Upper lobe of right lung (tissue), 1 donor: ENCODE measurements around the gene ZSCAN26. TPM values are rescaled to one million over a fixed set of nuclear protein-coding genes. Genes with fewer than 3 reads are reported as not detected.

ENCODE experiments used
- ATAC-seq: fragments of 200-7000 bp; cut with Tn5 transposase; one replicate; pipeline ENCODE4 v1.9.1; 2020; ENCODE audit warnings: mild to moderate bottlenecking, moderate library complexity
- DNase-seq: peaks from one replicate; pipeline ENCODE4 v3.0.0-alpha.2; 2020
- H3K27ac ChIP-seq: fragments of 200-600 bp; one replicate; pipeline ENCODE4 v1.8.0; 2022
- H3K27me3 ChIP-seq: fragments of 200-600 bp; one replicate; pipeline ENCODE4 v1.8.0; 2022; ENCODE audit warnings: mild to moderate bottlenecking
- H3K36me3 ChIP-seq: fragments of 200-600 bp; one replicate; pipeline ENCODE4 v1.8.0; 2022
- H3K4me1 ChIP-seq: fragments of 200-600 bp; one replicate; pipeline ENCODE4 v1.8.0; 2022
- H3K4me3 ChIP-seq: fragments of 200-600 bp; one replicate; pipeline ENCODE4 v1.8.0; 2022; ENCODE audit warnings: mild to moderate bottlenecking
- H3K9me3 ChIP-seq: fragments of 200-600 bp; one replicate; pipeline ENCODE4 v1.8.0; 2022
- CTCF ChIP-seq: fragments of 200-600 bp; IDR thresholded peaks from one replicate; pipeline ENCODE4 v1.8.0; 2022; ENCODE audit warnings: antibody characterized with exemption
- intact Hi-C: fragments of 100-400 bp; cut with DNase I; formaldehyde crosslinking; loops from one replicate; pipeline ENCODE4 v1.11.0; 2022
- total RNA-seq: library from RNA; stranded (reverse); fragmentation: NEBNext Ultra II Directional; extraction: Animal tissue kit (Norgen Biotek cat#: 25700); gene quantifications from one replicate; pipeline ENCODE4 v1.2.1, GENCODE V29; 2021
- donor health status: DM: no; HTN: yes; CAD: no; lungs with severe emphysema.

The ZSCAN26 gene
- total RNA-seq, 1 donor from 2014 or later, result 11.3 TPM

GRCh38 chr6:28224131-28225055 is 42.5 kb upstream of the ZSCAN26 start:
- DNase-seq (no peak), ATAC-seq (no peak)
- Histone ChIP-seq H3K4me3 (peak overlapping the region; percentile 77), H3K27me3 (peaks cover 5% of the 10 kb centered on the region), H3K9me3 (no peaks in the 10 kb centered on the region), H3K27ac (peak overlapping the region; percentile 67), H3K36me3 (peaks cover 23% of the 10 kb centered on the region), H3K4me1 (peaks cover 11% of the 10 kb centered on the region)
- intact Hi-C loops, result no loop called here
- TF ChIP-seq CTCF, result no peak

GRCh38 chr6:28225056-28225834 is 41.7 kb upstream of the ZSCAN26 start, which contains the start of gene ZSCAN9:
Gene ZSCAN9 (plus strand): TSS chr6:28225275. CDS start chr6:28227085, 1,810 bp downstream.
- ATAC-seq (peak; percentile 99), DNase-seq (peak; percentile 92)
- Histone ChIP-seq H3K9me3 (no peaks in the 10 kb centered on the region), H3K27me3 (peaks cover 5% of the 10 kb centered on the region), H3K27ac (peak within 1 kb of the TSS; percentile 67), H3K4me3 (peak within 1 kb of the TSS; percentile 77), H3K36me3 (peaks cover 31% of the 10 kb centered on the region), H3K4me1 (peaks cover 11% of the 10 kb centered on the region)
- intact Hi-C loops, result no loop called here
- TF ChIP-seq CTCF, result no peak

- ATAC-seq (no peak), DNase-seq (no peak)
- Histone ChIP-seq H3K4me1 (peaks cover 11% of the 10 kb centered on the region), H3K9me3 (no peaks in the 10 kb centered on the region), H3K27ac (no peak overlapping the region), H3K4me3 (no peak overlapping the region), H3K27me3 (peaks cover 5% of the 10 kb centered on the region), H3K36me3 (peaks cover 43% of the 10 kb centered on the region)
- no peak for TF ChIP-seq CTCF
- intact Hi-C loops, result no loop called here
Measured at GRCh38 chr6:28226460-28226859, 40.5 kb upstream of the ZSCAN26 start.

GRCh38 chr6:28232785-28233184 is 34.2 kb upstream of the ZSCAN26 start:
- H3K36me3 ChIP-seq, result peaks cover 75% of the 10 kb centered on the region
- no peaks in the 10 kb centered on the region for H3K27me3 ChIP-seq
- no peak for DNase-seq
- H3K9me3 ChIP-seq, result no peaks in the 10 kb centered on the region
- no peak for ATAC-seq
- no peak for TF ChIP-seq CTCF
- H3K4me3 ChIP-seq, result no peak overlapping the region
- H3K4me1 ChIP-seq, result no peaks in the 10 kb centered on the region
- intact Hi-C loops, result no loop called here
- H3K27ac ChIP-seq, result no peak overlapping the region

- DNase-seq (no peak), ATAC-seq (no peak)
- H3K36me3 ChIP-seq, result peaks cover 44% of the 10 kb centered on the region
- intact Hi-C loops, result no loop called here
- no peaks in the 10 kb centered on the region for H3K27me3 ChIP-seq
- no peaks in the 10 kb centered on the region for H3K4me1 ChIP-seq
- no peak overlapping the region for H3K27ac ChIP-seq
- TF ChIP-seq CTCF, result no peak
- H3K4me3 ChIP-seq, result no peak overlapping the region
- H3K9me3 ChIP-seq, result no peaks in the 10 kb centered on the region
Measured at GRCh38 chr6:28235912-28236452, 31.0 kb upstream of the ZSCAN26 start.
